ENCODE measurements around the gene PATZ1. TPM values are rescaled to one million over a fixed set of nuclear protein-coding genes. Genes with fewer than 3 reads are reported as not detected.

The PATZ1 gene
- total and polyA plus RNA-seq, 2 of the 8 experiments (the other 6 are each of a cell fraction or from before 2014, with no cell fraction given): 62.1 to 70.9 TPM

- Histone ChIP-seq H3K23ac (ENCODE audit: insufficient read length) (no peak overlapping the region), H4K5ac (ENCODE audit: insufficient read length, low read depth, low read length) (no peak overlapping the region), H2AFZ (ENCODE audit: low read length) (no peak overlapping the region), H3K9me3 (ENCODE audit: insufficient read depth in 2 of 2, low read depth in 1 of 2, low read length in 1 of 2) (no peaks in the 10 kb centered on the region), H3K4me2 (ENCODE audit: insufficient read depth in 1 of 2, low read depth in 2 of 2, low read length in 2 of 2) (no peak overlapping the region), H3K4me3 (ENCODE audit: extremely low read depth in 1 of 4, insufficient read depth in 2 of 4, low read depth in 3 of 4, low read length in 4 of 4) (no peak overlapping the region), H3K27ac (ENCODE audit: low read depth, low read length) (no peak overlapping the region), H3K14ac (ENCODE audit: insufficient read length) (no peak overlapping the region), H2BK120ac (replicated peaks; ENCODE audit: low read depth, low read length) (no peak overlapping the region), H3K79me1 (ENCODE audit: low read depth, low read length) (no peaks in the 10 kb centered on the region), H3K27me3 (replicated peaks in 1 of 4; ENCODE audit: control insufficient read depth in 3 of 4, extremely low read depth in 1 of 4, insufficient read depth in 3 of 4, low read length in 3 of 4) (no peaks in the 10 kb centered on the region), H3K56ac (replicated peaks; ENCODE audit: insufficient read length, low read depth, low read length) (no peak overlapping the region), H3K23me2 (ENCODE audit: low read depth, low read length) (peaks cover 2% of the 10 kb centered on the region; the same call in 1 of the 2 replicates), H4K91ac (replicated peaks; ENCODE audit: insufficient read length, low read length) (no peak overlapping the region), H3K4ac (replicated peaks; ENCODE audit: insufficient read length, low read depth, low read length) (no peak overlapping the region), H2AK5ac (ENCODE audit: low read depth, low read length) (no peak overlapping the region), H3K79me2 (ENCODE audit: control insufficient read depth in 1 of 2, insufficient read depth in 2 of 2, low read length in 2 of 2) (no peaks in the 10 kb centered on the region), H3K9ac (replicated peaks in 1 of 4; ENCODE audit: extremely low read depth in 1 of 4, low read depth in 3 of 4, low read length in 3 of 4) (no peak overlapping the region), H3K36me3 (ENCODE audit: control insufficient read depth in 2 of 4, insufficient read depth in 4 of 4, low read length in 3 of 4) (no peaks in the 10 kb centered on the region), H3K4me1 (replicated peaks in 1 of 4; ENCODE audit: control insufficient read depth in 3 of 4, insufficient read depth in 4 of 4, low read length in 3 of 4) (peaks cover 0 to 2% (median 0%) of the 10 kb centered on the region in 4 experiments; a peak in 1 of 7 replicates), H2BK12ac (ENCODE audit: low read depth, low read length) (no peak overlapping the region), H2BK15ac (ENCODE audit: low read length) (no peak overlapping the region), H3K18ac (ENCODE audit: extremely low read depth, low read length) (no peak overlapping the region), H2BK20ac (ENCODE audit: low read length) (no peak overlapping the region), H4K8ac (ENCODE audit: extremely low read depth, insufficient read depth, low read length) (no peak overlapping the region), H2BK5ac (ENCODE audit: low read depth, low read length) (no peak overlapping the region), H4K20me1 (replicated peaks in 1 of 2; ENCODE audit: control insufficient read depth in 1 of 2, insufficient read depth in 2 of 2, low read length in 2 of 2) (no peaks in the 10 kb centered on the region)
- WGBS, 2 experiments (ENCODE audit: extremely low coverage in 1 of 2, insufficient coverage in 1 of 2, insufficient read length in 1 of 2, insufficient replicate concordance in 2 of 2, low coverage in 1 of 2, low lambda C conversion rate in 2 of 2, missing lambda C conversion rate in 1 of 2): 86% methylated on average over 3 of the region's 3 CpGs; no CpG with 5 or more reads in 1 of the 2 experiments
- POLR2A ChIA-PET (ENCODE audit: partially characterized antibody): interaction anchor here (1.0 kb wide), 1 partner anchor 50 kb away, joined by 4 read pairs; no protein-coding TSS in a partner anchor
- CTCF ChIA-PET (ENCODE audit: partially characterized antibody): no interaction called here
- FAIRE-seq (no peak), DNase-seq (ENCODE audit: low read depth in 1 of 2, low spot score in 2 of 2) (no peak)
- TF ChIP-seq EP300 (IDR thresholded peaks at IDR 0.05; ENCODE audit: borderline replicate concordance in 1 of 2, low read depth in 2 of 2, low read length in 2 of 2) (no peak), JUND (IDR thresholded peaks at IDR 0.05; ENCODE audit: low read length) (no peak), TCF12 (IDR thresholded peaks at IDR 0.05; ENCODE audit: low read depth, low read length) (no peak), USF2 (IDR thresholded peaks at IDR 0.05; ENCODE audit: low read length) (no peak), KDM1A (IDR thresholded peaks at IDR 0.05; ENCODE audit: borderline replicate concordance, low read length) (no peak), YY1 (IDR thresholded peaks at IDR 0.05; ENCODE audit: low read depth, low read length) (no peak), SP4 (IDR thresholded peaks at IDR 0.05; ENCODE audit: low read length) (no peak), TEAD4 (IDR thresholded peaks at IDR 0.05; ENCODE audit: low read depth, low read length) (no peak), GTF2F1 (IDR thresholded peaks at IDR 0.05; ENCODE audit: borderline replicate concordance, low read depth, low read length) (no peak), CTCF (IDR thresholded peaks at IDR 0.05; ENCODE audit: control extremely low read depth in 1 of 3, insufficient read depth in 1 of 3, low read depth in 1 of 3, low read length in 3 of 3) (no peak), JUN (IDR thresholded peaks at IDR 0.05; ENCODE audit: low read depth, low read length) (no peak)
These were observed 48.2 kb upstream of the PATZ1 start for GRCh38 chr22:31394326-31394725.
